GM19193 (cell line): Measurements from ENCODE around the gene NEURL3.

Experiments used
- POLR2A ChIP-seq: IDR thresholded peaks from 4 replicates; pipeline ENCODE4 v1.6.1; 2011; ENCODE audit not compliant: insufficient read depth, insufficient read length; ENCODE audit errors: extremely low read depth

NEURL3 gene

DNA sequence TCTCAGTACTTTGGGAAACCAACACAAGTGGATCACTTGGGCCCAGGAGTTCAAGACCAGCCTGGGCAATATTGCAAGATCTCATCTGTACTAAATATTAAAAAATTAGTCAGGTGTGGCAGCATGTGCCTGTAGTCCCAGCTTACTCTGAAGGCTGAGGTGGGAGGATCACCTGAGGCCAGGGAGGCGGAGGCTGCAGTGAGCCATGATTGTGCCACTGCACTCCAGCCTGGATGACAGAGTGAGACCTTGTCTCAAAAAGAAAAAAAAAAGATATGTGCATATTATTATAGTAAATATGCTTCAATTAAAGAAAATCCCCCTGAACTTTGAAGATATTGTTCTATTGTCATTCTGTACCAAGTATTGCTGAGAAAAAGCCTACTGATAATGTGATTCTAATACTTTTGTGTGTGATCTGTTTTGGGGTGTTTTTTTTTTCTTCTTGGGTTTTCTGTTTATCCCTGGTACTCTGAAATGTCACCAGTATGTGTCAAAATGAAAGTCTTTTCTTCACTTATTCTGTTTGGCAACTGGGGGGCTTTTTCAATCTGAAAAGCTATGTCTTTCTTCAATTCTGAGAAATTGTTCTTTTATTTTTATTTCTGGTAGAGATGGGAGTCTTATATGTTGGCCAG, 13.2 kb downstream of the NEURL3 start:
- no peak for TF ChIP-seq POLR2A

DNA sequence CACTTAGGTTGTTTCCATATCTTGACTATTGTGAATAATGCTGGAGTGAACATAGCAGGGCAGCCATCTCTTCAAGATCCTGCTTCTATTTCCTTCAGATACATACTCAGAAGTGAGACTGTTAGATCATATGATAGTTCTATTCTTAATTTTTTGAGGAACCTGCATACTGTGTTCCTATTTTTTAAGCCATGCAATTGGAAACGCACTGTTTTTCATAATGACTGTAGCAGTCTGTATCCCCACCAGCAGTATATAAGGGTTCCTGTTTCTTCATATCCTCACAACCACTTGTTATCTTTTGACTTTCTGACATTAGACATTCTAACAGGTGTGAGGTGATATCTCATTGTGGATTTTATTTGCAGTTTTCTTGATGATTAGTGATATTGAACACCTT, 15.5 kb downstream of the NEURL3 start:
- TF ChIP-seq POLR2A: no peak

DNA sequence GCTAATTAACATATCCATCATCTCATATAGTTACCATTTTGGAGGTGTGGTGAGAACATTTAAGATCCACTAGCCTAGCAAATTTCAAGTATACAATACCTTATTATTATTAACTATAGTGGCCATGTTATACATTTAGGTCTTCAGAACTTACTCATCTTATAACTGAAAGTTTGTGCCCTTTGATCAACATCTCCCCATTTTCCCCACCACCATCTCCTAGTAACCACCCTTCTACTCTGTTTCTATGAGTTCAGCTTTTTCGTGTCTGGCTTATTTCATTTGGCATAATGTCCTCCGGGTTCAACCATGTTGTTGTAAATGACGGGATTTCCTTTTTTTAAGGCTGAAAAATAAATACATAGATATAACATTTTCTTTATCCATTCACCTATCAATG, 15.9 kb downstream of the NEURL3 start:
- TF ChIP-seq POLR2A: no peak

DNA sequence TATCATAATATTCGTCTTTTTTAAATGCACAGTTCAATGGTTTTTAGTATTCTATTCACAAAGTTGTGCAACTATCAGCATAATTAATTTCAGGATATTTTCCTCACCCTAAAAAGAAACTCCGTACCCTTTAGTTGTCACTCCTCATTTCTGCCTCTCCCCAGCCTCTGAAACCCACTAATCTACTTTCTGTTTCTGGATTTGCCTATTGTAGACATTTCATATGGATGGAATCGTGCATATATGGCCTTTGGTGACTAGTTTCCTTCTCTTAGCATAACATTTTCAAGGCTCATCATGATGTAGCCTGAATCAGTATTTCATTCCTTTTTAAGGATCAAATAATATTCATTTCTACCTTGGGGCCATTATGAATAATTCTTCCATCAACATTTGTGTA, 18.5 kb downstream of the NEURL3 start:
- TF ChIP-seq POLR2A: no peak

DNA sequence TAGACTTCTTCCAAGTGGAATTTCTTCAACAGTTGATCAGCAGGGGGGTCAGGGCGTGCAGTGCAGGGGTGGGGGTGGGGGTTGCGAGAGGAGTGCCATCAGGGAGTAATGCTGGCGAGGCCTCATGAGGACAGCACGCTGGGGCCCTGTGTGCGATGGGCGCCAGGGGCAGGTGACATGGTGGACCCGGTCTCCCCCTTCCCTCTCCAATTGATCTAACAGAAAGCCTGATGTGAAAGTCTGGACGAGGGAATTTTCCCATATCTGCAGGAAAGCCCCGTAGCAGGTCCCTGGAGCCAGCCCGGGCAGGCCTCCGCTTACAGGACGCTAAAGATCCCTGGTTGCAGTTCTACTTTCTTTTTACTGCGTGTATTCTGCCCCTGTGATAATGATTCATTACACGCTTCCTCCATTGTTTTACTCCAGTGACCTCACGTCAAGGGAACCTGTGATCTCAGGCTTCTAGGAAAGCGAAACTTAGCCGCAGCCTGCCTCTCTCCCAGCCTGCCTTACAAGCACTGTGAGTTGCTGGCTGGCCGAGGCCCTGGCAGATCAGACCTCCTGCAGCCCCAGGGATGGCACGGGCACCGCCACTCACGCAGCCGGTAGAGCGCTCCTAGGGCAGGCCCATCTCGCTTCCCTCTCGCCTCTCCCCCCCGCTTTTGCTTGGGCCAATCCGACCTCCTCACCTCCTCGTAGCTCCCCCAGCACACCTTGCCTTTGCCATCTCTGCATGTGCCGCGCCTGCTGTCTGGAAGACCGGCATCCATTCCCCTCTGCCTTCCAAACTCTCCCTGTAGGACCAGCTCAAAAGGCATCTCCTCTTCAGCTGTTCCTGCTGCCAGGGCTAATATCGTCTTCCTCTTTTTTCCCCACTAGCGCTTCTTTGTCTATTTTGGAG, 19.2 kb downstream of the NEURL3 start:
- peak; percentile 98 for TF ChIP-seq POLR2A

DNA sequence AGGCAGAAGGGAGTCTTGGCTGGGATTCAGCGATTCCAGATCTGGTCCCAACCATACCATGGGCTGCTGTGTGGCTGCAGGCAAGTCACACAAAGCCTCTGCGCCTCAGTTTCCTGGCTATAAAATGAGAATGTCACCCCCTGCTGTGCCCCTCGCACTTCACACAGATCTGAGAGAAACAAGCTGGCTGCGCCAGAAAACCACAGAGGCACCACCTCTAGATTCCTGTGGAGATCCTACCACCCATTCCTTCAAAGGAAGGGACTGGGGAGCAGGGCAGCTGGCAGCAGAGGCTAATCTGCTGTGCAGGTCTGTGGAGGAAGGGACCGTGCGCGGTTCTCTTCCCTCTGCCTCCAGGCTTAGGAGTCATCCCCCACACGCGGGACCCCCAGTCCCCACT, 19.8 kb downstream of the NEURL3 start:
- TF ChIP-seq POLR2A: no peak

DNA sequence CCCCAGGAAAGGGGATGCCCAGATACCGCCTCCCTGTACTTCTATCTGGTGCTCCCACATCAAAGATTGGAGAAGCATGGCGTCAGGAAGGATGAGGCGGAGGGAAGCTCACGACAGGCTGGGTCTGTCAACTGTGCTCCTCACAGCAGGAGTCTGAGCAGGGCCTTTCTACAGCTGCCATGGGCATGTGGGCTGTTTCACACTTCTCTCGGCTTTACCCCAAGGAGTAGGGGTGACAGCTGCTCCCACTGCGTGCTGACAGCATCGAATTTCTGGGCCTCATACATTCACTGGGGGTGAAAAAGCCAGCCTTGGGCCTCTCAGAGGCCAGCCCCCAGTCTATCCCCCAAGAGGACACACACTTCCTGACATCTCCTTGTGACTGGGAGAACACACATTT, 21.1 kb downstream of the NEURL3 start:
- no peak for TF ChIP-seq POLR2A

DNA sequence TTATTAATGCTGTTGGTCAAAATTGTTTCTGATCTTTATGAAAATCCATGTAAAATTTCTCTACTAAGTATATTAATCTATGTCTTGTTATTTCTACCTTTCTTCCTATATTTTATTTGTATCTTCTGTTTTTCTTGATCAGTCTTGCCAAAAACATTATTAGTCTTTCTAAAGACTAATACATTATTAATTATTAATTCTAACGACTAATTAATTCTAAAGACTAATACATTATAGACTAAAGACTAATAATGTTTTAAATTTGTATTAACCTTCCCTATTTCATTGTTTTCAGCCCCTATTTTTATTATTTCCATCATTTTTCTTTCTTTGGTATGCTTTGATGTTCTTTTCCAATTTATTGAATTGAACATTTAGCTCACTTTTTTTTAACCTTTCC, 27.7 kb downstream of the NEURL3 start:
- no peak for TF ChIP-seq POLR2A

DNA sequence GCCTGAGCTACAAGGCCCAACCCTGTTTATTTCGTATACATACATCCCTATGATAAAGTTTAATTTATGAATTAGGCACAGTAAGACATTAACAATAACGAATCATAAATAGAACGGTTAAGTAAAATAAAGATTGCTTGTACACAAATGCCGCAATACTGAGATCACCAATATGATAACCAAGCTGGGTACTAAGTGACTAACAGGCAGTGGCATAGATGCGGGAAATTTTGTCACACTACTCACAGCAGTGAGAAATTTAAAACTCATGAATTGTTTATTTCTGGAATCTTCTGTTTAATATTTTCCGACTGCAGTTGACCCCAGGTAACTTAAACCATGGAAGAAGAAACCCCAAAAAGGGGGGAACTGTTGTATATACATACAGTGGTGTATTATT, 33.4 kb downstream of the NEURL3 start:
- TF ChIP-seq POLR2A: no peak

DNA sequence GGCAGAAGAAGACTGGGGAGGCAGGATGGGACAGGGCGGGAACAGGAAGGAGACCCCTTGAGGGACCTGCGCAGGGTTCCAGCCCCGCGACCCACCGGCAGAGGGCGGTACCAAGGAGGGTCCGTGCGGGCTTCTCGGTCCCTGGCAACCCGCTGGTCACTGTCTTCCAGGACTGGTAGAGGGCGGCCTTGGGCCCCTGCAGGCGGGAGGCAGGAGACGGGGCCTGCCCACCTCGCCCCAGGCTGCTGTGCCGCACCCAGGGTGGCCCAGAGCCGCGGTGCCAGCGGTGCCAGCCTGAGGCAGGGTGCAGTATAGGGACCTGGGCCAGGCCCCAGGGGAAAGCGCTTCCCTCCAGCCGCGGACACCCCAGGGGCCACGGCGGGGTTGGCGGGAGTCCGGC, 34.5 kb downstream of the NEURL3 start:
- TF ChIP-seq POLR2A: no peak

DNA sequence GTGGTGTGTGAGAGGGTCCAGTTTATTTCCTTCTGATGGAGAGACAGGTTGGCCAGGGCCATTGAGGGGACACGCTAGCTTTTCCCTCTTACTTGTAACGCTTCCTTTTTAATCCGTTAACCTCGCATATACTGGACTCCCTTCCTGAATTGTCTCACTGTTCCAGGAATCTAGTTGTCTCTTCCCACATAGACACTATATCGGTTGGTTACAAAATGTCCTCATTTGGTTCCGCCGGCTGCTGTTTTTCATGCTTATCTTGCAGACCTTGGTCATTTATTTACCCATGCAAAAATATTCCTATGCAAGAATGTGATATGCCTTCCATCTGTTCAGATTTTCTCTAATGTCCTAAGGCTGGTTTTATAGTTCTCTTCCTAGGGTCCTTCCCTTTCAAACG, 35.0 kb downstream of the NEURL3 start:
- TF ChIP-seq POLR2A: no peak

DNA sequence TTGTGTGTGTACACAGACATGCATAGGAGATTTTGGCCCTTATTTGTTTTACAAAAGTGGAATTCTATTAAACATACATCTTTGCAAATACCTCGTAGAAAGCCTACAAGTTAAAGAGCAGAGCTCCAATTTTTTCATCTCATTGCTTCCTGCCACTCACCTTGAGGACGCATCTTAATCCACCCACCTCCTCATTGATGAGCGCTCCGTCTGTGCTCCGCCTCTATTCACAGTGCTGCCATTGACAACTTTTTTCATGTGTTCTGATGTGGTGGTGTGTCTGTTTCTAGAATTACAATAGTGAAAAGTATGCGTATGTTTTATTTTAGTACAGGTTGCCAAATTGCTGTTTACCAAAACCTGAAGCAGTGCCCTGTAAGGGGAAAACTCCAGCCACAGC, 36.3 kb downstream of the NEURL3 start:
- no peak for TF ChIP-seq POLR2A

DNA sequence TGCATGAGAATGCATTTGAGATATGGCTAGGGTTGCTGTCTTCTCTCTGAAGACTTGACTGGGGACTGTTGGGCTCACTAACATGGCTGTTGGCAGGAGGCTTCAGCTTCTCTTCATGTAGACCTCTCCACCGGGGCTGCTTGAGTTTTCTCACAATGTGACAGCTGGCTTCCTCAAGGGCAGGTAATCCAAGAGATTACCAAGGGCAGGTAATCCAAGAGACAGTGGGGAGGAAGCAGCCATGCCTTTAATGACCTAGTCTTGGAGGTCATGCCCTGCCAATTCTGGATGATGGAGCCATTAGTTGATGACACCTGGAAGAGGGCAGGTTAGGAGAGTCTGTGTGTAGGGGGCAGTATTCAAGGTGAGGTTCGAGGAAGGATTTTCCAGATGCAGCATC, 40.5 kb downstream of the NEURL3 start:
- no peak for TF ChIP-seq POLR2A

DNA sequence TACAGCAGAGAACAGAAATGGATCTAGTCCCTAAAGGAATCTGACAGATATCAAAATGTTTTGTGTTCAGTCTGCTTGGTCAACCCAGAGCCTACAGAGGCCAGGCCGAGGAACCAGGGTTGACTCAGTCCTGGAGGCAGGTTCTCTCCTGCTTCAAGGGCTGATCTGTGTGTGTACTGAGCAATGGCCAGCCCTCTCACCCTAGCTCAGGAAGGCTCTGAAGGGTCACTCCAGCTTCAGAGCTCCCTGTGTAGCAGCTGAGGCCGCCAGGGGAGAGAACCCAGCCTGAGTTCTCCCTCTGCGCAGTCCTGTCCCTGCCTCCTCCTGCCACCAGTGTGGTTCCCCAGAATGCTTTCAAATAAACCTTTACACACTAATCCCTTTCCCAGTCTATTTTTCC, 41.1 kb downstream of the NEURL3 start:
- TF ChIP-seq POLR2A: no peak

DNA sequence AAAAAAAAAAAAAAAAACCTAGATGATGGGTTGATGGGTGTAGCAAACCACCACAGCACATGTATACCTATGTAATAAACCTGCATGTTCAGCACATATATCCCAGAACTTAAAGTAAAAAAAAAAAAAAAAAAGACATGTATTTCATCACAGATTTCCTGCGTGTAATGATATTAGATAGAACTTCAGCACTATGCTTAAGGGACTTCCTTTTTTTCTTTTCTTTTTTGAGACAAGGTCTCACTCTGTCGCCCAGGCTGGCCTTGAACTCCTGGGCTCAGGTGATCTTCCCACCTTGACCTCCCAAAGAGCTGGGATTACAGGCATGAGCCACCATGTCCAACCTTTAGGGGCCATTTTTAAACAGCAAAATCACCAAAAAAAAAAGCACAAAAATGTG, 42.0 kb downstream of the NEURL3 start:
- no peak for TF ChIP-seq POLR2A

DNA sequence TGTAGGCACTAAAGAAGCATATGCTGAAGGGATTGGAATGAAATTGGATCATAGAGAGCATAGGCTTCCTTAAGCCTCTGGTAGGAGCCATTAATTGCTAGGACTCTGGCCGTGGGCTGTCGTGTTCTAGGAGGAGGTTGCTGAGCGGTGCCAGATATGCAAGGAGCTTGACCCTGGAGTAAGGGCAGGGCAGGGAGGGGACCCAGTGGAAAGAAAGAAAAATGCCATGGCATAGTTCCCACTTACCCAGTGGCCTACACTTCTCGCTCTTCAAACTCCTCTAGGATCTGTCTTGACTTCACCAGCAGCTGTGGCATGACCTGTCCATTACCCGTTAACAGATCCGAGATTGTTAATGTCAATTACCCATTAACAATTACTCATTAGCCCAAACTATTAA, 53.1 kb downstream of the NEURL3 start:
- no peak for TF ChIP-seq POLR2A

DNA sequence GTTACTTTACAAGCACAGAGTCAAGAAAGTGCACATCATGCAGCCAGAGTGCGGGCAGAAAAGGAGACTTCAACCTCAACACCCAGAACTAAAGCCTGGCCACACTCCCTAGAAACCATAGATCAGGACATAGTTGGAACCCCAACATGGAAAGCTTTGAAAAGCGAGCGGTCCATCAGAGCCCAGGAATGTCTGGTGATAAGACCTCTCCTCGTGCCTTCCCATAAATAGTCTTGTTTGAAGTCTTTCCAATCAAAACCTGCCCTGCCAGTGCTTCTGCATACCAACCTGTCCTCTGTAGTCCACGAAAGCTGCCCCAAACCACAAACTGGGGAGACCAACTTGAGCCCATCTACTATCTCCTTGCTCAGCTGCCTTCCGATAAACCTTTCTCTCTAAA, 55.5 kb downstream of the NEURL3 start:
- TF ChIP-seq POLR2A: no peak

DNA sequence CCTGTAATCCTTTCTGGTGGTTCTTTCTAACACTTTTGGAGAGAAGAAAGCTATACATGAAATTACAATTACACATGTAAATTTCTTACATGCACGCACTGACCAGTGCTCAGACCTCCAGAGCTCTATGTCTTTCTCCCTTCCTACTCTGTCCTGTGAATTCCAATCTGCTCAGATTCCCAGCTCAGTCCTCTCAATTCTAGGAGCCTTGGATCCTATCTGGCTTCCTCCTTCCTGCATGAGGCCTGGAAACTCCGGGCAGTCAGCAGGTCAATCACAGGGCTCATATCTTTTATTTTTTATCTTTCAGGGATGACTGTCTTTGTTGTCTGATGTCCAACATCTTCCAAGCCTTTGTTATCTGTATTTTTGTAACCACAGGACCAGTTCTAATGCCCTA, 56.0 kb downstream of the NEURL3 start:
- no peak for TF ChIP-seq POLR2A

DNA sequence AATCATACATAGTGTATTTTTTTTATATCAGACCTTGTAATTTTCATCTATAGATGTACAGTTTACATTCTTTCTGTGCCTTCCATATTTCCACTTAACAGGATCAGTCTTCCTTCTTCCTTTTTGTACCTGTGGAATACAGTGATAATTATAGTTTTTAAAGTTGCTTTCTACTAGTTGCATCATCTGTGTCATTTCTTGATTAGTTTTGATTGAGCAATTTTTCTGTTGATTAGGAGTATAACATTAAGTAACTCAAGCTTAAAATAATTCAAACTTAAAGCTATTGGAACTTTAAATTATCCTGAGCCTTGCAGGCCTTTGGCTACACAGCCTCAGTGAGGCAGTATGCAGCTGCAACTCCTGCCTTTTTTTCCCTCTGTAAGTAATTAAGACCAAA, 57.4 kb downstream of the NEURL3 start:
- TF ChIP-seq POLR2A: no peak
